Gastrocnemius medialis (tissue), 4 donors: ENCODE data around the gene ESPNL. TPM values are rescaled to one million over a fixed set of nuclear protein-coding genes. Genes with fewer than 3 reads are reported as not detected.

ENCODE experiments used
- ATAC-seq, 2 donors: fragments of 150-250 bp; one replicate each; pipeline ENCODE4 v1.9.1; 2016
- DNase-seq, 2 donors: peaks; one replicate each; pipeline ENCODE4 v3.0.0-alpha.2; 2019
- H3K27ac ChIP-seq, 4 donors: fragments of 200-600 bp; sonication (generic); 1 replicate in 1 of 4; 2 replicates in 3 of 4; pipeline ENCODE4 v1.5.1; 2016 to 2018; ENCODE audit warnings: mild to moderate bottlenecking in 2 of 4, moderate library complexity in 1 of 4
- H3K27me3 ChIP-seq, 3 donors: fragments of 200-600 bp; sonication (generic) in 2 of 3; 1 replicate in 1 of 3; 2 replicates in 2 of 3; pipeline versions ENCODE4 v1.5.1 to v1.6.0; 2016 to 2019; ENCODE audit warnings: mild to moderate bottlenecking in 1 of 3, moderate library complexity in 1 of 3
- H3K36me3 ChIP-seq, 2 donors: fragments of 200-600 bp; sonication (generic) in 1 of 2; one replicate each; pipeline ENCODE4 v1.5.1; 2017 to 2018
- H3K4me1 ChIP-seq, 2 donors: fragments of 200-600 bp; sonication (generic) in 1 of 2; one replicate each; pipeline ENCODE4 v1.5.1; 2016 to 2017; ENCODE audit warnings: mild to moderate bottlenecking in 2 of 2
- H3K4me3 ChIP-seq, 4 donors: fragments of 200-600 bp; sonication (generic) in 3 of 4; 1 replicate in 1 of 4; 2 replicates in 3 of 4; pipeline ENCODE4 v1.5.1; 2016 to 2019; ENCODE audit warnings: mild to moderate bottlenecking in 2 of 4
- H3K9me3 ChIP-seq, 3 donors: fragments of 200-600 bp; sonication (generic) in 2 of 3; 1 replicate in 1 of 3; 2 replicates in 2 of 3; pipeline ENCODE4 v1.5.1; 2016 to 2019
- POLR2A ChIP-seq, 2 donors: fragments of 450-650 bp; IDR thresholded peaks; one replicate each; pipeline ENCODE4 v1.6.1; 2017; ENCODE audit warnings: antibody characterized with exemption in 2 of 2, mild to moderate bottlenecking in 2 of 2, moderate library complexity in 2 of 2
- in situ Hi-C, 4 donors: fragments of 200-750 bp; cut with MboI; loops; one replicate each; pipeline versions ENCODE4 v1.15.0 to v1.8.0; 2017; ENCODE audit warnings: low sequenced_read_pairs in 4 of 4
- intact Hi-C: fragments of 100-400 bp; cut with DNase I; formaldehyde crosslinking; loops from one replicate; pipeline ENCODE4 v1.15.1; 2023; ENCODE audit warnings: low total_unique reads
- total RNA-seq, 4 donors: library from RNA; depleted of rRNA; stranded (reverse); fragments of >200 nt; gene quantifications; one replicate each; pipeline versions ENCODE4 v1.1.0 to v1.2.3, GENCODE V29; 2016
- TF ChIP-seq, protein P1 (sequence below), 5 experiments: fragments of 450-650 bp in 3 of 5; fragments of 200-600 bp in 2 of 5; sonication (generic) in 2 of 5; IDR thresholded peaks in 4 of 5; conservative IDR thresholded peaks in 1 of 5; 1 replicate in 4 of 5; 2 replicates in 1 of 5; pipeline ENCODE4 v1.5.1; 2016 to 2019; ENCODE audit warnings: antibody characterized with exemption in 5 of 5, mild to moderate bottlenecking in 3 of 5, moderate library complexity in 3 of 5

The ESPNL gene
- total RNA-seq, 4 donors from 2014 or later, result 0.11 TPM; not detected in 3

DNA sequence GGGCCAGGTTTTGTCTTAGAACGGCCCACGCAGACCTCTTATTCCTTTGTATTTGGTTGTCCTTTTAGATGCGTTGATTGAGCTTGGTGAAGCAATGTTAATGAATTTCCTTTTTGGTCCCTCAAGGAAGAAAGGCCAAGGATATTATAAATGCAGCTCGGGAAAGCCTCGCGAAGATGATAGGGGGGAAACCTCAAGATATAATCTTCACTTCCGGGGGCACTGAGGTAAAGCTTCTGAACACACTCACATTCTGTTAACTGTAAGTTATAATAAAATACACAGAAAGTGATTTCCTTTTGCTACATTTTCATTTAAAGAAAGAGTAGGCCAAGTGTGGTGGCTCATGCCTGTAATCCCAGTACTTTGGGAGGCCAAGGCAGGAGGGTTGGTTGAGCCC is 32.2 kb upstream of the ESPNL start:
- H3K36me3 ChIP-seq, result peaks cover 0 to 26% of the 10 kb centered on the region in 2 donors
- DNase-seq, result no peak

DNA sequence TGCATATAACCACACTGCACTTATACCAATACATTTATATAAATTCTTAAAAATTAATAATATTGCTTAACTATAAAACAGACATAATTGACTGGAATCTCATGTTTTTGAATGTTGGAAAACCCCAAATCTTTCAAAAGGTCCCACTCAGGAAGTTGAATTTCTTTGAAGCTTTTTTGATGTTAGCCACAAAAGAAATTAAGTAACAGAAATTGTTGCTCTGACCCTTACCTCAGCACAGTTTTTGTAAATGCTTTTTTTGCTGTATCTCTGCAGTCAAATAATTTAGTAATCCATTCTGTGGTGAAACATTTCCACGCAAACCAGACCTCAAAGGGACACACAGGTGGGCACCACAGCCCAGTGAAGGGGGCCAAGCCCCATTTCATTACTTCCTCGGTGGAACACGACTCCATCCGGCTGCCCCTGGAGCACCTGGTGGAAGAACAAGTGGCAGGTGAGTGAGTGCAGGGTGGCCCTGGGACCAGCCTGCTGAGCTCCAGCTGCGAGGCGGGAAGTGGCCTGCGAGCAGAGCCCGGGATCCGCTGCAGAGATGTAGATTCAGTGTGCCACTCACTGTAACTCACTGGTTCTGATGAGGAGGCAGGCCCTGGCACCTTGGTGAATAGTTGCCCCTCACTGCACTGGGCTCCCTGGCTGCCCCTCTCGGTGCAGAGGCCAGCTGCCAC is 31.0 kb upstream of the ESPNL start:
- intact Hi-C loops (no loop called here), in situ Hi-C loops (no loop called here)
- TF ChIP-seq, protein P1, sequence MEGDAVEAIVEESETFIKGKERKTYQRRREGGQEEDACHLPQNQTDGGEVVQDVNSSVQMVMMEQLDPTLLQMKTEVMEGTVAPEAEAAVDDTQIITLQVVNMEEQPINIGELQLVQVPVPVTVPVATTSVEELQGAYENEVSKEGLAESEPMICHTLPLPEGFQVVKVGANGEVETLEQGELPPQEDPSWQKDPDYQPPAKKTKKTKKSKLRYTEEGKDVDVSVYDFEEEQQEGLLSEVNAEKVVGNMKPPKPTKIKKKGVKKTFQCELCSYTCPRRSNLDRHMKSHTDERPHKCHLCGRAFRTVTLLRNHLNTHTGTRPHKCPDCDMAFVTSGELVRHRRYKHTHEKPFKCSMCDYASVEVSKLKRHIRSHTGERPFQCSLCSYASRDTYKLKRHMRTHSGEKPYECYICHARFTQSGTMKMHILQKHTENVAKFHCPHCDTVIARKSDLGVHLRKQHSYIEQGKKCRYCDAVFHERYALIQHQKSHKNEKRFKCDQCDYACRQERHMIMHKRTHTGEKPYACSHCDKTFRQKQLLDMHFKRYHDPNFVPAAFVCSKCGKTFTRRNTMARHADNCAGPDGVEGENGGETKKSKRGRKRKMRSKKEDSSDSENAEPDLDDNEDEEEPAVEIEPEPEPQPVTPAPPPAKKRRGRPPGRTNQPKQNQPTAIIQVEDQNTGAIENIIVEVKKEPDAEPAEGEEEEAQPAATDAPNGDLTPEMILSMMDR (IDR thresholded peaks at IDR 0.05 in 4 of 5, conservative IDR thresholded peaks at IDR 0.05 in 1 of 5), result no peak
- no peak for TF ChIP-seq POLR2A (IDR thresholded peaks at IDR 0.05)
- Histone ChIP-seq H3K27me3 (no peaks in the 10 kb centered on the region), H3K4me3 (no peak overlapping the region), H3K9me3 (no peaks in the 10 kb centered on the region), H3K4me1 (no peaks in the 10 kb centered on the region), H3K27ac (no peak overlapping the region), H3K36me3 (peaks cover 0 to 33% of the 10 kb centered on the region in 2 donors)
- no peak for ATAC-seq
- DNase-seq, result no peak

More for the DNA sequence above, 32.2 kb upstream of the ESPNL start:
- Histone ChIP-seq H3K4me3 (no peak overlapping the region), H3K27ac (no peak overlapping the region), H3K27me3 (no peaks in the 10 kb centered on the region), H3K4me1 (no peaks in the 10 kb centered on the region), H3K9me3 (no peaks in the 10 kb centered on the region)
- intact Hi-C loops, result no loop called here
- ATAC-seq, result no peak
- TF ChIP-seq, protein P1 (IDR thresholded peaks at IDR 0.05 in 4 of 5, conservative IDR thresholded peaks at IDR 0.05 in 1 of 5), result no peak
- no peak for TF ChIP-seq POLR2A (IDR thresholded peaks at IDR 0.05)
- in situ Hi-C loops, result no loop called here

DNA sequence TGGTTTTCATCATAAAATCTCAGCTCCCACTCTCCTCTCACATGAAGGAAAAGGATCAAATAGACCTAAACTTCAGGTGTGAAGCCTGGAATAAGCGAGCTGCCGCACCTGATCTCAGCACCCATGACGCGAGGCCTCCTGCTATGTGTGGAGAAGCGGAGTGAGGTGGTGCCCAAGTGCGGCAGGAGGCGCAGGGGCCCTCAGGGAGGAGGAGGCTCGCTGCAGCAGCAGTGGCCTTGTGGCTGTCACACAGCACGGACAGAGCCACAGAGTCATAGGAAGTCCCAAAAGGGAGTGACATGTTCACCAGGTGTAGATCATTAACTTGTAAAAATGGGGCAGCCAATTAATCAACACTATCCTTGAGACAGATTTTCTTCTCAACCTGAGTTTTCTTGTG is 30.3 kb upstream of the ESPNL start:
- Histone ChIP-seq H3K9me3 (no peaks in the 10 kb centered on the region), H3K4me3 (no peak overlapping the region), H3K27ac (no peak overlapping the region), H3K4me1 (no peaks in the 10 kb centered on the region), H3K36me3 (peaks cover 0 to 27% of the 10 kb centered on the region in 2 donors), H3K27me3 (no peaks in the 10 kb centered on the region)
- no peak for TF ChIP-seq POLR2A (IDR thresholded peaks at IDR 0.05)
- TF ChIP-seq, protein P1 (IDR thresholded peaks at IDR 0.05 in 4 of 5, conservative IDR thresholded peaks at IDR 0.05 in 1 of 5), result no peak
- DNase-seq (no peak), ATAC-seq (no peak)
- intact Hi-C loops, result no loop called here
- in situ Hi-C loops, result no loop called here

DNA sequence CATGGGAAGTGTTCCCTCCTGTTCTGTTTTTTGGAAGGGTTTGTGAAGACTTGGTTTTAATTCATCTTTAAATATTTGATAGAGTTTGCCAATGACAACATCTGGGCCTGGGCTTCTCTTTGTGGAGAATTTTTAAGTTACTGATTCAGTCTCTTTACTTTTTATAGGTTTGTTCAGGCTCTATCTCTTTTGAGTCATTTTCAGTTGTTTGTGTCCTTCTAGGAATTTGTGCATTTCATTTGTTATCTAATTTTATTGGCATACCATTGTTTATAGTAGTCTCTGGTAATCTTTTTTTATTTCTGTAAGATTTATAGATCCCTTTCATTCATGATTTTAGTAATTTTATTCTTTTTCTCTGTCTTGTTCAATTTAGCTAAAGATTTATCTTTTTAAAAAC is 24.7 kb upstream of the ESPNL start:
- no peak overlapping the region for H3K4me3 ChIP-seq
- no peaks in the 10 kb centered on the region for H3K4me1 ChIP-seq
- no peak for ATAC-seq
- H3K27me3 ChIP-seq, result no peaks in the 10 kb centered on the region
- H3K9me3 ChIP-seq, result no peaks in the 10 kb centered on the region
- peaks cover 0 to 8% of the 10 kb centered on the region in 2 donors for H3K36me3 ChIP-seq
- H3K27ac ChIP-seq, result no peak overlapping the region
- TF ChIP-seq, protein P1 (IDR thresholded peaks at IDR 0.05 in 4 of 5, conservative IDR thresholded peaks at IDR 0.05 in 1 of 5), result no peak
- TF ChIP-seq POLR2A (IDR thresholded peaks at IDR 0.05), result no peak
- in situ Hi-C loops, result no loop called here
- no peak for DNase-seq
- intact Hi-C loops, result no loop called here

DNA sequence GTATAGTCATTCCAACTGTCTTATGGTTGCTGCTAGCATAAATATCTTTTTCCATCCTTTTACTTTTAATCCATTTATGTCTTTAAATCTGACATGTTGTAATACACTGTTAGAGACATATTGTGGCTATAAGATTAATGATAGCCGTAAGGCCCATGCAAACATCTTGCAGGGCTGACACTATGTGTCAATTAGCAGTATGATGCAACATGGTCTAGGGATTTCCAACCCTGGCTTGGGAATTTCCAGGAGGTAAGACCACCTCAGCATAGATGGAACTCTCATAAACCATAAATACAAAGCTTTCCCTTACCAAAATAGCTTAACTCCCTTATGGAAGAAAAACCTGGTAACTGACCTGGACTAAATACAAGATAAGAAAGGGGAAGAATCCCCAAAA is 22.8 kb upstream of the ESPNL start:
- no peak for DNase-seq
- TF ChIP-seq POLR2A (IDR thresholded peaks at IDR 0.05), result no peak
- TF ChIP-seq, protein P1 (IDR thresholded peaks at IDR 0.05 in 4 of 5, conservative IDR thresholded peaks at IDR 0.05 in 1 of 5), result no peak
- intact Hi-C loops, result no loop called here
- Histone ChIP-seq H3K27me3 (no peaks in the 10 kb centered on the region), H3K36me3 (peaks cover 0 to 16% of the 10 kb centered on the region in 2 donors), H3K4me1 (no peaks in the 10 kb centered on the region), H3K9me3 (no peaks in the 10 kb centered on the region), H3K27ac (no peak overlapping the region), H3K4me3 (no peak overlapping the region)
- in situ Hi-C loops, result no loop called here
- ATAC-seq, result no peak
